Peyer's patch (tissue), 4 donors: ENCODE measurements around the gene SDF4. TPM values are rescaled to one million over a fixed set of nuclear protein-coding genes. Genes with fewer than 3 reads are reported as not detected.

Source experiments
- DNase-seq, 3 donors: peaks; one replicate each; pipeline ENCODE4 v3.0.0-alpha.2; 2017 to 2019
- H3K27ac ChIP-seq, 4 donors: fragments of 200-600 bp; sonication (generic); one replicate each; pipeline ENCODE4 v1.5.1; 2016 to 2019
- H3K27me3 ChIP-seq, 2 donors: fragments of 200-600 bp; sonication (generic); one replicate each; pipeline ENCODE4 v1.5.1; 2019
- H3K36me3 ChIP-seq, 3 donors: fragments of 200-600 bp; sonication (generic); one replicate each; pipeline ENCODE4 v1.5.1; 2016 to 2019
- H3K4me1 ChIP-seq, 4 donors: fragments of 200-600 bp; sonication (generic); one replicate each; pipeline ENCODE4 v1.5.1; 2016 to 2019
- H3K4me3 ChIP-seq, 4 donors: fragments of 200-600 bp; sonication (generic); 1 replicate in 3 of 4; 2 replicates in 1 of 4; pipeline ENCODE4 v1.5.1; 2016 to 2019; ENCODE audit warnings: mild to moderate bottlenecking in 1 of 4
- H3K9me3 ChIP-seq, 4 donors: fragments of 200-600 bp; sonication (generic); one replicate each; pipeline ENCODE4 v1.5.1; 2016 to 2019; ENCODE audit warnings: mild to moderate bottlenecking in 1 of 4
- CTCF ChIP-seq, 6 experiments: fragments of 450-650 bp in 4 of 6; fragments of 200-600 bp in 2 of 6; sonication (generic) in 1 of 6; IDR thresholded peaks; one replicate each; pipeline ENCODE4 v1.5.1; 2017 to 2019; ENCODE audit warnings: antibody characterized with exemption in 6 of 6, mild to moderate bottlenecking in 3 of 6, moderate library complexity in 1 of 6
- POLR2A ChIP-seq, 2 donors: fragments of 450-650 bp; IDR thresholded peaks; one replicate each; pipeline ENCODE4 v1.5.1; 2017; ENCODE audit warnings: antibody characterized with exemption in 2 of 2, mild to moderate bottlenecking in 2 of 2, moderate library complexity in 2 of 2
- total RNA-seq, 4 donors: library from RNA; depleted of rRNA; stranded (reverse); fragments of >200 nt; gene quantifications; one replicate each; pipeline ENCODE4 v1.1.0, GENCODE V29; 2016

Gene SDF4
- total RNA-seq, 4 donors from 2014 or later: 88.3 to 280 (median 177) TPM

- Histone ChIP-seq H3K36me3 (no peaks in the 10 kb centered on the region), H3K27ac (no peak overlapping the region), H3K4me1 (peaks cover 0 to 14% (median 7%) of the 10 kb centered on the region in 4 donors), H3K4me3 (no peak overlapping the region), H3K27me3 (peaks cover 0 to 7% of the 10 kb centered on the region in 2 donors), H3K9me3 (peaks cover 0 to 3% (median 1%) of the 10 kb centered on the region in 4 donors)
- DNase-seq: peak in 1 of 3 donors; percentile 44
- no peak for TF ChIP-seq POLR2A (IDR thresholded peaks at IDR 0.05)
- TF ChIP-seq CTCF (IDR thresholded peaks at IDR 0.05): no peak
These were observed 32.5 kb downstream of the SDF4 start for GRCh38 chr1:1199141-1199960.

- peaks cover 0 to 7% of the 10 kb centered on the region in 2 donors for H3K27me3 ChIP-seq
- H3K27ac ChIP-seq: no peak overlapping the region
- no peaks in the 10 kb centered on the region for H3K36me3 ChIP-seq
- H3K4me1 ChIP-seq: peaks cover 0 to 14% (median 7%) of the 10 kb centered on the region in 4 donors
- H3K4me3 ChIP-seq: no peak overlapping the region
- peaks cover 0 to 3% (median 1%) of the 10 kb centered on the region in 4 donors for H3K9me3 ChIP-seq
- TF ChIP-seq CTCF (IDR thresholded peaks at IDR 0.05): no peak
- no peak for TF ChIP-seq POLR2A (IDR thresholded peaks at IDR 0.05)
- DNase-seq: peak in 1 of 3 donors; percentile 42
These were observed 33.2 kb downstream of the SDF4 start for GRCh38 chr1:1198423-1199140.

- DNase-seq: peak in 1 of 3 donors; percentile 38
- Histone ChIP-seq H3K4me3 (no peak overlapping the region), H3K9me3 (peaks cover 0 to 3% (median 1%) of the 10 kb centered on the region in 4 donors), H3K4me1 (peaks cover 0 to 14% (median 7%) of the 10 kb centered on the region in 4 donors), H3K27ac (no peak overlapping the region), H3K36me3 (no peaks in the 10 kb centered on the region), H3K27me3 (peaks cover 0 to 7% of the 10 kb centered on the region in 2 donors)
- TF ChIP-seq CTCF (IDR thresholded peaks at IDR 0.05): no peak
- TF ChIP-seq POLR2A (IDR thresholded peaks at IDR 0.05): no peak
These were observed 34.0 kb downstream of the SDF4 start for GRCh38 chr1:1197551-1198422.

- peaks cover 0 to 7% of the 10 kb centered on the region in 2 donors for H3K27me3 ChIP-seq
- H3K27ac ChIP-seq: no peak overlapping the region
- peaks cover 0 to 3% (median 1%) of the 10 kb centered on the region in 4 donors for H3K9me3 ChIP-seq
- no peaks in the 10 kb centered on the region for H3K36me3 ChIP-seq
- DNase-seq: no peak
- peaks cover 0 to 14% (median 7%) of the 10 kb centered on the region in 4 donors for H3K4me1 ChIP-seq
- TF ChIP-seq POLR2A (IDR thresholded peaks at IDR 0.05) (no peak), CTCF (IDR thresholded peaks at IDR 0.05) (no peak)
- no peak overlapping the region for H3K4me3 ChIP-seq
These were observed 34.7 kb downstream of the SDF4 start for GRCh38 chr1:1197188-1197500.
